ELR (cell line): ENCODE measurements around the gene RARB.

Experiments used
- DNase-seq: peaks from one replicate; pipeline ENCODE4 v3.0.0-alpha.2; 2015; ENCODE audit warnings: low read depth

Gene RARB

DNA sequence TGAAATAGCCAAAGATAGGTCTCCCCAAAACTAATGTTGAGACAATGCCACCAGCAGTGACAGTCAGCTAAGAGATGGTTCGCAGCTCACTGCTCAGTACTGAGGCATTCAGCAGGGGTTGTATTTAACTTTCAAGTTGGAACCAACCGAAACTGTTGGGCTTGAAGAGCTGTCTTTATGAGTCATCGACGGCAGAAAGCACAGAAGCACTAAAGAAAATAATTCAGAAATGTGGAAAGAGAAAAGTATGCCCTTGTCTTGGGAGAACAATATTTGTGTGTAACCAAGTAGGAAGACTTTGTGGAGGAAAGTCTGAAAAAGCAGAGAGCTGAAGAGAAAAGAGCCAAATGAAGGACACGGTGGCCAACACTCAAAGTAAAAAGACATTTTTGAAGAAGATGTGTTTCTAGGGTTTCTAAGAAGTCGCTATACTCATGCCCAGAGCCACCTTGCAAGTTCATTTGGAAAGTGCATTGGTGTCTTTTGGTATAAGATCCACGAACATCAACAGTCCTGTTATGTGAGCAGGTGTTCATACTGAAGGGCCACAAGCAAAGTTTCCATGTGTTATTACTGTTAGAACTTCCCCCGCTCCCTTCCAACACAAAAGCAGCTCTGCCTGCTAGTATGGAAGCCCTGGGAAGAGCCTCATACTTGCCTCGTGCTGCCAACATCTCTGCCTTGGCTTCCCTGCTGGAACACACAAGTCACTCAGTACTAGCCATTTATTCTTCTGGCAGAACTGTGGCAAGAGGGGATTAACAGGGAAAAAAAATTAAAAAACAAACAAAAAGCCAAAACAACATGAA is 4.1 kb upstream of the RARB start:
- DNase-seq = peak; percentile 30

DNA sequence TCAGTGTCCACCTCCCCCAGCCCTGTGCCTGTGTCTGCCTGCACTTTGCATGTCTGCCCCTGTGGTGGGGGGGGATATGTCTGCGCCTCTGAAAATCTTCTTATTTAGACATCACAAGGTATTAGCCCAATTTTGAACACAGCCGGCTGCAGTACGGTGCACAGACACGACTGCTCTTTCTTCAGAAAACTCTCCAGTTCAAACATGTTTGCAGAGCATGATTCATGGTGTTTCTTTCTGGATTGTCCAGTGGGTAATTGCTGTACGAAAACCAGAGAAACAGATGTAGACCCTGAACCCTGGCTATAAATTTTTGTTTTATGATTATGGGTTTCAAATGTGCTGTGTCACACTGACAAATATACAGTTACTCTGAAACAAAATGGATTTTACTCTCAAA is 3.4 kb upstream of the RARB start:
- DNase-seq = no peak

DNA sequence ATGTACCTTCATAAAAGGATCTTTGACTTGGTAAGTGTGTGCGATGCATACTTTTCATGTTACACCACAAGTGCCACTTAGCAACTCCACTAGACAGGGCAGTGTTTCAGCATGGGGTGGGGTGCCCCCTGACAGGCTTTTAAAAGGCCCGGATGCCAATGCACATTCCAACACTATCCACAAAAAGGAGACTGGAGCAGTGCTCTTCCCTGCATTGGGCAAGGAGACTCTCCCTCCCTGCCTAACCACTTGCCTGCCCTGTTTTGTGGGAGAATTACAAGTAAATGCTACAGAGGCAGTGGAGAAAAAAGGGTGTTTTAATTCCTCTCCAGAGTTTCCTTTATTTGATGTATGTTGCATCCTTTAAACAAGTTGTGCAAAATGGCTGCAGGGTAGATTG is 1.7 kb upstream of the RARB start:
- no peak for DNase-seq

DNA sequence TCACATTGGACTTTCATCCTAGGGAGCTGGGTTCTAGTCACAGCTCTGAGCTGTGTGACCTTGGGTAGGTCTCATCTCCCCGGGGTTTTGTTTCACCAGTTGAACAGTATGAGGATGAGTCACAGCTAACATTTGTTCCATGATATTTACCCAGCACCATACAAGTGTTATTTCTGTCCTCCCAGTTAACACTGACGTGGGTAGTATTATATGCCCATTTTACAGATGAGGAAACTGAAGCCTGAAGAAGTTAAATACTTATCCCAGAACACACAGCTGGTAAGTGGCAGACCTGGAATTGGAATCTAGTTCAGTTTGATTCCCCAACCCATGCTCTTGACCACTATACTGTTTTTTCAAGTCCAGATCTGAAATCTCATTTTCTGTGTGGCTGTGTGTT is 908 bp upstream of the RARB start:
- peak; percentile 24 for DNase-seq

DNA sequence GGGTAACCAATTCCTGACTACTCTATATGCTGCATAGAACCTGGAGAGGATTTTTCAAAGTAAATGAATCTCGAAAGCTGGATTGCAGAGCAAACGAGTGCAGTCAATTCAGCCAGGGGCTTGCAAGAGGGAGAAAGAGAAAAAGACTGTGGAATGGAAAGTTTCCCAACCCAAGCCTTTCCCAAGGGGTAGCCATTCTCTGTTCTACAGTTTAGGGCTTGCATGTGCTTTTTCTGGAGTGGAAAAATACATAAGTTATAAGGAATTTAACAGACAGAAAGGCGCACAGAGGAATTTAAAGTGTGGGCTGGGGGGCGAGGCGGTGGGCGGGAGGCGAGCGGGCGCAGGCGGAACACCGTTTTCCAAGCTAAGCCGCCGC is 511 bp upstream of the RARB start:
- no peak for DNase-seq

DNA sequence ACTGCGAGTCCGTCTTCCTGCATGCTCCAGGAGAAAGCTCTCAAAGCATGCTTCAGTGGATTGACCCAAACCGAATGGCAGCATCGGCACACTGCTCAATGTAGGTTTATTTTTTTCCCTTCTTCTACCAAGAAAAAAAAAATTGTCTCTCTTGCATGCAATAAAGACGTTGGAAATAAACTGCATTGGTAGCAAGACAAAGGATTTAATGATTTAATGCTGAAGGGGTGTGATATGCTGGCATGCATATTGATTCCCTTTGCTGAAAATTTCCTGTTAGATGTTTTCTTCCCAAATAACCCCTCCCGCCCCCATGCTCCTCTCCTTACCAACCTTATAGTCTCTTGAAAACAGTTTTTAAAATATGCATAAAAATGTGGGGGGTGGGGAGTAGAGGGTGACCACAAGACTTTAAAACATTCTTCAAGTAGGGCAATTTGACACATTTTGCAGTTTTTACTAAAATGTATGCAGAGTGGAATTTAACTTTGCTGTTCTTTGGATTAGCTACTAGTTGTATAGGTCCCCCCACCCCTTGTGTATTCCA is 799 bp downstream of the RARB start:
- DNase-seq = no peak

DNA sequence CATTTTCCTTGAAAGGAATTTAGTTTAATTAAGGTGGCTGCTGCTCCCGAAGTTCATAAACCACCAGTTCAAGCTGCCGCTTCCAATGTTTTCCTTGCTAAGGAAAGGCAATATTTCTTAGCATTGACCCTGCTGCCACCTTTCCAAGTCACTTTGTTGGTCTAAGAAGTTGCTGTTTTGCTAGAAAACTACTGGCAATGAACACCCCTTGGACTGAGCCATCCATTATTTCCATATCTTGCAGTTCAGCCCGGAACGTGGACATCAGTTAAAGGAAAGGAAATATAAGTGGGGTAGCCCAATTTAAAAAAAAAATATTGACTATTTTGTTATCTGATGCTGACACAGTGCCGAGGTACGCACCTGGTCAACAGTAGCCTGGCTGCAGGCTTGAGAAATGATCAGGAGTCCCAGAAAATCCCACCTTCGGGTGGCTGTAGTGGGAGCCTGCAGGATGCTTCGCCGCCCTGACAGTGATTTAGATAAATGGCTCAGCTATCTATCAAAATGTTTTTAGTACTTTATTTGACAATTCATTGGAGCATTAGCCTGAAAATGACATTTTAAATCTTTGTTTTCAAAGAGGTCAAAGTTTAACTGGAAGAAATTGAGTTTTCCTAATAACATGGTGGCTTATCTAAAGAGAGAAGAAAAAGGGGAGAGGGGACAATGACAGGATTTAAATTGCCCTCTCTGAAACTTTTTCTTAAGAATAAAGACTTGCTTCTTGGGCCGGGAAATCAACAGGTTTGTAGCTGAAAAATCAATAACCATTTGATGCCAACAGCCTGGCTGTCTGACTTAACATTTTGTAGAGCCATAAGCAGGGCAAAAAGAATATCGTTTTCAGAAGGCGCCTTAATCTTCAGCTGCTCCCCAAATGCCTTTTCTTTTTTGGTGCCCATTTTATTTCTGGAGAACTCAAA is 1.6 kb downstream of the RARB start:
- DNase-seq = no peak

DNA sequence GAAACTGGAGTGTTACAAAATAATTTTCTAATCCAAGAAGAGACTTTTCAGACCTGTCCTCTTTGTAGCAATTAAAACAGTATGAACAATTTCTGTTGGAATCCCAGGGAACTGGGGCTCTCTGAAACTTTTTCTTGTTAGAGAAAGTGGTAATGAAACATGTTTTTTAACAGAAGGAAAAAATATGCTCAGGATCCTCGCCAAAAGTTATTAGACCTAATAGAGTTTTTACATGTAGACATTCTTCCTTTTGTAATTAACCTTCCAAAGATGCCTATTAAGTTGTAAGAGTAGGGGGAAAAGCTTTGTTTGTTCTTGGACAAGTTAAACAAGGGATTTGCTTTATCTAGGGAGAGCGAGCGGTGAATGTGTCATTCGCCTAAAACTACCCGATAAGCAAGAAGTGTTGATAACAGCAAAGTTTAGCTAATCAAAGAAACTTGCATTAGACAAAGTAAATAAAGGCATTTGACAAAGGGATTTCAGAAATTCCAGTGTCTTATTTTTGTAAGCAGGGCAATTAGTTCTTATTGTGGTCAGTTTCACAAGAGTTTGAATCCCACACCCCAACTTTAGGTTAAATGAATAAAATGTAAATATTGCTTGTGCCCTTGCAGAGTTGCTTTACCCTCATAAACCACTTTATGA is 2.3 kb downstream of the RARB start:
- no peak for DNase-seq

DNA sequence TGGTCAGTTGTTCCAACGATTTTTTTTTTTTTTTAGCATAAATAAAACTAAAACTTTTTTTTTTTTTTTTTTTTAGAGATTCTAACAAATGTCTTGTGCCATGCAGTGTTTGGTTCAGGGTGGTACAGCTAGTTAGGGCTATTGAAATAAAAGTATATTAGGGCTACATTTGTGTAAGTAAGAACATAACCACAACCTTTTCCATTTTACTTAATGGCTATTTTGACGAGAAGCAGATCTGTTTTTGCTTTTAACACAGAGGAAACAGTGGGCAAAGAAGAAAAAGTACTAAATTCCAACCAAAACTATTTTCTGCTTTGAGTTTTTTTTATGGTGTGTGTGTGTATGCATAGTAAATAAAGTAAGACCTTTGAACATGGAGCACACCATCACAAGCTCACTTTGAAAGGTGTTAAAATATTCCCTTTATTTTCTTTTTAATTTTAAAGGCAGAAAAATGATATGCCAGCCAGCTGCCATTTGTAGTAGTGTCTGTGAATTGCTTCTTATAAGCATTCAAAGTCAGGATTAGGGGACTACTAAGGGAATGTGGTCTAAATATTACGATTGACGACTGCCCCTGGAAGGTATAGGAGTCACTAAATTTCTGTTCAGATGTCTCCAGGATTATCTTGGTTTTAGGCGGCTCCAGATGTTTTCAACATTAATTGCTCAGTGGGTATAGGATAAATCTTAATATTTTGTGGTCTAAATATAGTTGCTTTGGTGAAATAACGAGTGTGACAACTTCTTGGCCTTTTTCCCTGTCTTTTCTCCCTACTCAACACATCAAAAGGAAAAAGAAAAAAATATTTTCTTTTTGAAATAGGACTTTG is 3.1 kb downstream of the RARB start:
- no peak for DNase-seq

DNA sequence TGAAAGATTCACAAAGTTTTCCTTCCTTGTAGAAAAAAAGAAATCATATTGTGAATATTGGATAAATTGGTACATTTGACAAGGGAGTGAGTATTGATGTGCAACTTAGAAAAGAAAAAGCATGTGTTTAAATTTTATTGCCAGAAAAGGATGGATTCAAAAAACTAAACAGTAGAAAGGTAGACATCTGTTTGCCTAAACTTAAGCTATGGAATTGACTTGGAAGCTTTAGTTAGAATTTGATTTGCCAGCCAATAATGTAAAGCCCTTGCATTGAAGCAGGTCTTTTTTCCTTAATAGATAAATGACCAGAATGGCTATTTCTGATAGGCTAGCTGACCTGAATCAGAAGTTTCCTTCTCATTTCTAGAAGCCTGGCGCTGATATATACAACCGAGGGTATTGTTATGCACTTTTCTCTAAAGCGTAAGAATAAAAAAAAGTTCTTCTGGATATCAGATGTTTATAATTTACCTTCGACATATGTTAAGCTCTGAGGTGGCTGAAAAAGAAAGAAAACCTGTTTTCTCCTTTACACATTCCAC is 4.2 kb downstream of the RARB start:
- no peak for DNase-seq

DNA sequence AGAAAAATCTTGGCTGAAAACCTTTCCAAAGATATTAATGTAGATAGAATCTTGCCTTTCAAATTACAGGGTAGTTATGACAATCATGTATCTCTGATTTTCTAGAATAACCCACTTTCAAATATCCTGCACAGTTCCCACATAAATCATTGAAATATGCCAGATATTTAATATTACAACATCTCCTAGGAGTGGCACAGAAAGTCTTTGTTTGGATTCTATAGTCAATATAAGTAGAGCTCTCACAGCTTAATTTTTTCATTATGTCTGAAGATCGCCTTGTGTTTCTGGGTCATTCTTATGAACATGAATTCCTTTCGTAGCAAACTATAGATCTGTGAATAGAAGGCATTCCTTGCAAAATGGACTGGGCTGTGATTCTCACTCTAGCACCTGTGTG is 5.0 kb downstream of the RARB start:
- no peak for DNase-seq

DNA sequence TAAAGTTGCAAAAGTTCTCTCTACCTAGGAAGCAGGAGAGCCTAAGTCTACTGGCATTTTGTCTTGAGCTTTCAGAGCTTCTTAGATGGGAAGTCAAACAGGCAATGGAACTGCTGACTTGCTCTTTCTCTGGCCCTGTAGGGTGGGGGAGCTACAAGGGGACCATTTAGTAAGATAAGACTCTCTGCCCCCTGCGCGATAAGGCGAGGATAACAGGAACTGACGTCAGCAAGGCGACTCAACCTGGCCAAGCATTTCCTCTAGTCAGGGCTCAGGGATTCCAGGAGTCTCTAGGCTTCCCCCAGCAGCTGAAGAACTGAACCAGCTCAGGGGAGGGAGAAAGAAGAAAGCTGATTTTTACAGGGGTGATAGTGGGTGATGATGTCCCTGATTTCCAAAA is 5.8 kb downstream of the RARB start:
- DNase-seq = no peak

DNA sequence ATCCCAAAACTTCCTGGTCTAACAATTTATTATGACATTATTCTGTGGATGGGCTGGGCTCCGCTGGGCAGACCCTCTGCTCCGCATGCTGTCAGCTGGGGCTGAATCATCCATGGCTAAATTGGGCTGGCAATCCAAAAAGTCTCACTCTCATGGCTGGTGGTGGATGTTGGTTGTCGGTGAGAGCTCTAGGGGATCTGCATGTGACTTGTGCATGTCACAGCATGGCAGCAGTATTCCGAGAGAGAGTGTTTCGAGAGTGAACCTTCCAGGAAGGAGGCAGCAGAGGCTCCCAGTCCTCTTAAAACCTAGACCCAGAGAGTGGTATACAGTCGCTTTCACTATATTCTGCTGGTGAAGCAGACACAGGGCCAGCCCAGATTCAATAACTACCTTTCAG is 9.9 kb downstream of the RARB start:
- no peak for DNase-seq

DNA sequence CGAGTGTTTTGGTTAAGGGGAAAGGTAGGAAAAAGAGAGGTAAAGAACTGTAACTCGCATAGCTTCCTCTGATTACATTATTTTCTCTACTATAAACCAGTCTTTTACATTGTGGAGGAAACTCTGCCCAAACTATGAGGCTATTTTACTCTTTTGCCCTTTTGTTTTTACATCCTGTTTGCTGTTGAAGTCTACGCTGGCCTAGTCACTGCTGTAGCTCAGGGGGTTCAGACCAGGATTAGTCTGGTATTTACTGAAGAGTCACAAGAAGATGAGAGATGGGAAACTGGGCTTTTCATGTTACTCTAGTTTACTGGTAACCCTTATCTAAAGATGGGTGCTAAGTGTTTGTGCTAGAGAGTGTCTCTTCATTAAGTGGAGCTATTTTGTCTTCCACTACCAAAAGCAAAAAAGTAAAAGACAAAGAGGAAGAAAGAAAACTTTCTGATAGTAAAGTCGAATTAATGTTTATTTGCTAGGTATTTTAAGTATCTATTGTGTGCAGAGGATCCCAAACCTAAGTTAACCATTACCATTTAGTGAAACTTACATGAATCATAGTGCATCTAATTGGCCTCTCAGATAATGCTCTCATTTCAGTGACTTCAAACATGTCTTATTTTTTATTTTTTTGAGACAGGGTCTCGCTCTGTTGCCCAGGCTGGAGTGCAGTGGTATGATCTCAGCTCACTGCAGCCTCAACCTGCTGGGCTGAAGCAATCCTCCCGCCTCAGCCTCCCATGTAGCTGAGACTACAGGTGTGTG is 10.9 kb downstream of the RARB start:
- DNase-seq = no peak

DNA sequence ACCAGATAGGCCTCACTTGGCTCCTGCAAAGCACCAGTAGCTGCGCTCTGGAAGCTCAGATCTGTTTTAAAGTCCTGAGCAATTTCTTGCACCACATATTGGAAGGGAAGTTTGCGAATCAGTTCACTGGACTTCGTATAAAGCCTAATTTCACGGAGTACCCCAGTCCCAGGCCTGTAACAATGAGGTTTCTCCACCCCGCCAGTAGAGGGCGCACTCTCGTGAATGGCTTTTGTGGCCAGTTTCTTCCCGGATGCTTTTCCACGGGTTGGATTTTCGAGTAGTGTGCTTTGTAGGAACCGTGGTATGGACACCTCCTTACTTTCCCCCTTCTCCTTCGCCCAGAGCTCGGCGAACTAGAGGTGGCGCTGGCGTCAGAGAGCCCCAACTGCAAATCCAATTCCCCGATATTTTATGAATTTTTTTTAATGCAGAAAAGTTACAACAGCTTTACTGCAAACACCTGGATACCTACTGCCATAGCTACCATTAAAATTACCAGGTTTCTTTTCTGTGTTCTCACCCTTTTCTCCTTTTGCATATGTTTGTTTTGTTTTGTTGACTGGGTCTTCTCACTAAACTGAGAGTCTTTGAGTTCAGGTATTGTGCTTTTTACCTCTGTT is 13.3 kb downstream of the RARB start:
- no peak for DNase-seq

DNA sequence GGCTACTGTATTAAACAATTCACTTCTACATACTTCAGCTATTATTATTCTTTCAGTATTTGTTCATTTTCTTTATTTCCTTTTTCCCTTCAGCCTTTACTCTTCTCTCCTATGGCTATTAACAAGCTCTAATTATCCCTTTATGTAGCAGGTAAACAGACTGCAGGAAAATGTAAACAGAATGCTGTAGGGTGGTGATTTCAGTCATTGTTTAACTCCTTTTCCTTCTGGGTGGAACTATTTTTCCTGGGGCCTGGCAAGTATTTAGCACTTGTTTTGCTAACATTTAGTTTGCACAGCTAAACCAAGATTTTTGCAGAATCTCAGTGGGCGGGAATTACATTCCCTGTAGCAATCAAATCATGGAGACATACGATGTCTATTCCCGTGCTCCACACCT is 14.4 kb downstream of the RARB start:
- DNase-seq = no peak

DNA sequence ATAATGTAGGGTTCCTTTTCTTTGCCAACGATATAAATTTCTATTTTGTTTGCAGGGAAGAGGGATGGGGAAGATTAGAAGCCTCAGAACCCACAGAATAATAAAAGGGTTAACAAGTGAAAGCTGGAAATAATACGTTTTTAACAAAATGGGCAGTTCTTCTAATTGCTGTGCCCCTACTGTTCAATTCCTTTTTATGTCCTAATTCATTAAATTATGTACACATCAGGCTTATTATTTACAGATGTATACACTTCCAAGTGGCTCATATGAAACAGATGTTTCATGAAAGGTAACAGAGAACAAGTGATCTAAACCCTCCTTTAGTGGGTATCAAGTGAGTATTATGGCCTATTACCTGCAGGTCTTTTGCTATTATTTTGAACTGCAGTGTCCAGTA is 16.2 kb downstream of the RARB start:
- no peak for DNase-seq

DNA sequence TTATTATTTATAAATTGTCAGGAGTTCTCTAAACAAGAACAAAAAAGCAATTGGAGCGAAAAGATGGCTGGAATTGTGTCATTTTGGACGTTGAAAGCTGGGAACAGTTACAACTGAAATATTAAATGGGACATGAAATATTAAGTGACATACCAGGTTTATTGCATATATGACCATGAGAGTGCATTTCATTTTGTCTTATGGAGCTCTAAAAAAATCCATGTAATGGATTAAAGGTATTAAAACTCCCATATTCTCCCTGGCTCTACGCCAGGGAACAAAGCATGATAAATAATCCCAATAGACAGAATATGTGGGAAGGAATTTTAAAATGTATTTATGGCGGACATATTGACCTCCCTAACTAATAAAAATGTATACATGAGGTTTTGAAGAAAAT is 17.7 kb downstream of the RARB start:
- no peak for DNase-seq

DNA sequence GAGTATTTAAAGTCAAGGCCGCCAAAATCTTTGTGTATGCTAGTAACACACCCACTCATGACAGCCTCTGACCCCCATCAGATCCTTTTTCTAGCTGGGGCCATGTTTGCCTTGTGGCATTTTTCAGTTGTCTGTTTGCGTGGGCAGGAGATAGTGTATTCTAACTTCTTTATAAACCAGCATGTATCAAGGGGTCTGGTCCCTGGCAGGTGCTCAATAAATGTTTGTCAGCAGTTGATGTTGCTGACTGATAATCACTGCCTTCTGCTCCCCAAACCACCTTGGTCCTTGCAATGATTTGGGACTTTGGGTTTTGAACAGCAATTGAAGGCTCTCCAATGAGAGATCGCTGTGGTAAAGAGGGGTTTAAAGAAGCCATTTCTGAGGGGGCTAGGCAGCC is 19.2 kb downstream of the RARB start:
- no peak for DNase-seq

DNA sequence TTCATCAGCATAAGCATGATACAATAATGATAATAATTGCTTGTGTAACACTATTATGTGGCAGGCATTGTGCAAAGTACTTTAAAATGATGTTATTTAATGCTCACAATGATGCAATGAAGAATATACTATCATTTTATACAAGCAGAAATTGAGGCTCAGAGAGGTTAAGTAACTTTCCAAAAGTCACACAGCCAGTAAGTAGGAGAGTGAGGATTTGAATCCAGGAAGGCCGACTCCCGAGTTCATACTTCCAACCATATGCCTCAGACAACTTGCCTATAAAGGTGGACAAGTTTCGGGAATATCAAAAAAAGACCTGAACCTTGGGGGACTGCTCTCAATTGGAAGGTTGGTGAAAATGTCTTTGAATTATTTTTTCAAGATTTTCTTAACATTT is 19.9 kb downstream of the RARB start:
- DNase-seq = no peak
